Prostate gland (tissue), 2 donors: ENCODE data around the gene PLEKHG7.

Experiments used
- POLR2A ChIP-seq: fragments of 450-650 bp; IDR thresholded peaks from one replicate; pipeline ENCODE4 v1.6.1; 2016; ENCODE audit warnings: antibody characterized with exemption, mild to moderate bottlenecking
- POLR2AphosphoS5 ChIP-seq: sonication (generic); formaldehyde crosslinking; IDR thresholded peaks from one replicate; pipeline ENCODE4 v1.6.1; 2017; ENCODE audit warnings: antibody characterized with exemption
- TF ChIP-seq, protein P1 (sequence below), 4 experiments: fragments of 200-600 bp in 2 of 4; fragments of 450-650 bp in 2 of 4; sonication (generic) in 2 of 4; IDR thresholded peaks; 1 replicate in 3 of 4; 2 replicates in 1 of 4; pipeline ENCODE4 v1.5.1; 2016 to 2019; ENCODE audit warnings: antibody characterized with exemption in 4 of 4, mild to moderate bottlenecking in 2 of 4, moderate library complexity in 2 of 4

DNA sequence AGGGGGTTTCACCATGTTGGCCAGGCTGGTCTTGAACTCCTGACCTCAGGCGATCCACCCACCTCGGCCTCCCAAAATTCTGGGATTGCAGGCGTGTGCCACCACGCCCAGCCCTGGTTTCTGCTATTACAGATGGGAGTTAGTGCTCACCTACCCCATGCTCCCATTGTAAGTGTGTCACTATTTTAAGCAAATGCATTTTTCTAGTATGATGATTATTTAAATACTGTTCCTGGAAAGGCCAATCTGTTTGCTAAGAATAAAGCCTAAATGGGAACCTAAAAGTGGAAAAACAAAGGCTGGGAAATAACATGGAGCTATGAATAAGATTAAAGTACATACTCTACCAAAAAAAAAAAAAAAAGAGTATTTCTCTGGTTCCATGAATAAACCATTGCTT, 45.0 kb upstream of the PLEKHG7 start:
- TF ChIP-seq, protein P1, sequence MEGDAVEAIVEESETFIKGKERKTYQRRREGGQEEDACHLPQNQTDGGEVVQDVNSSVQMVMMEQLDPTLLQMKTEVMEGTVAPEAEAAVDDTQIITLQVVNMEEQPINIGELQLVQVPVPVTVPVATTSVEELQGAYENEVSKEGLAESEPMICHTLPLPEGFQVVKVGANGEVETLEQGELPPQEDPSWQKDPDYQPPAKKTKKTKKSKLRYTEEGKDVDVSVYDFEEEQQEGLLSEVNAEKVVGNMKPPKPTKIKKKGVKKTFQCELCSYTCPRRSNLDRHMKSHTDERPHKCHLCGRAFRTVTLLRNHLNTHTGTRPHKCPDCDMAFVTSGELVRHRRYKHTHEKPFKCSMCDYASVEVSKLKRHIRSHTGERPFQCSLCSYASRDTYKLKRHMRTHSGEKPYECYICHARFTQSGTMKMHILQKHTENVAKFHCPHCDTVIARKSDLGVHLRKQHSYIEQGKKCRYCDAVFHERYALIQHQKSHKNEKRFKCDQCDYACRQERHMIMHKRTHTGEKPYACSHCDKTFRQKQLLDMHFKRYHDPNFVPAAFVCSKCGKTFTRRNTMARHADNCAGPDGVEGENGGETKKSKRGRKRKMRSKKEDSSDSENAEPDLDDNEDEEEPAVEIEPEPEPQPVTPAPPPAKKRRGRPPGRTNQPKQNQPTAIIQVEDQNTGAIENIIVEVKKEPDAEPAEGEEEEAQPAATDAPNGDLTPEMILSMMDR (IDR thresholded peaks at IDR 0.05) = no peak
- TF ChIP-seq POLR2A = no peak
- no peak for TF ChIP-seq POLR2AphosphoS5
